Epithelial cell of esophagus (primary cell): Measurements from ENCODE around the gene MRPL23.

Experiments used
- DNase-seq: peaks from one replicate; pipeline ENCODE4 v3.0.0; 2010; ENCODE audit warnings: low read depth
- H3K4me3 ChIP-seq: 2 replicates; pipeline ENCODE4 v1.5.1; 2011; ENCODE audit warnings: mild to moderate bottlenecking, low read length, control low read depth
- CTCF ChIP-seq: IDR thresholded peaks from 2 replicates; pipeline ENCODE4 v1.5.1; 2011; ENCODE audit warnings: low read depth, mild to moderate bottlenecking, low read length, control low read depth, inconsistent platforms; ENCODE audit not compliant: insufficient read depth; ENCODE audit errors: missing control alignments

The MRPL23 gene

GRCh38 chr11:1926156-1927025, 20.7 kb upstream of the MRPL23 start:
- H3K4me3 ChIP-seq, result no peak overlapping the region
- TF ChIP-seq CTCF, result no peak
- DNase-seq, result no peak

GRCh38 chr11:1927026-1927847, 19.9 kb upstream of the MRPL23 start:
- TF ChIP-seq CTCF, result no peak
- DNase-seq, result peak; percentile 17
- H3K4me3 ChIP-seq, result no peak overlapping the region

GRCh38 chr11:1927848-1928469, 19.2 kb upstream of the MRPL23 start:
- TF ChIP-seq CTCF, result no peak
- no peak for DNase-seq
- H3K4me3 ChIP-seq, result no peak overlapping the region

- DNase-seq, result no peak
- no peak overlapping the region for H3K4me3 ChIP-seq
- TF ChIP-seq CTCF, result no peak
These were observed 18.7 kb upstream of the MRPL23 start for GRCh38 chr11:1928470-1928890.

- TF ChIP-seq CTCF, result no peak
- H3K4me3 ChIP-seq, result no peak overlapping the region
- no peak for DNase-seq
These were observed 18.1 kb upstream of the MRPL23 start for GRCh38 chr11:1928891-1929541.

GRCh38 chr11:1929621-1930461, 17.3 kb upstream of the MRPL23 start:
- DNase-seq, result no peak
- no peak overlapping the region for H3K4me3 ChIP-seq
- TF ChIP-seq CTCF, result no peak
